Measurements from ENCODE around the gene PPM1H.

Gene PPM1H

GRCh38 chr12:62770381-62770780, 164.6 kb downstream of the PPM1H start:
- TF ChIP-seq ZBTB7A (IDR thresholded peaks at IDR 0.05; ENCODE audit: low read depth): no peak
- TF ChIP-seq TEAD4 (IDR thresholded peaks at IDR 0.05): no peak
- no peak for TF ChIP-seq TCF12 (IDR thresholded peaks at IDR 0.05; ENCODE audit: low read depth)
- TF ChIP-seq TAF1 (IDR thresholded peaks at IDR 0.05; ENCODE audit: low read depth): no peak
- no peak for TF ChIP-seq CEBPB (IDR thresholded peaks at IDR 0.05)
- no peak for TF ChIP-seq CREB1 (IDR thresholded peaks at IDR 0.05; ENCODE audit: low read depth)
- TF ChIP-seq MAX (IDR thresholded peaks at IDR 0.05): no peak
- no peak for TF ChIP-seq FOXM1 (IDR thresholded peaks at IDR 0.05; ENCODE audit: borderline replicate concordance, low read depth)
- no peak for TF ChIP-seq EGR1 (IDR thresholded peaks at IDR 0.05)
- no peak for TF ChIP-seq NFIC (IDR thresholded peaks at IDR 0.05)
- no peak for TF ChIP-seq YY1 (IDR thresholded peaks at IDR 0.05; ENCODE audit: low read depth)
- TF ChIP-seq REST (IDR thresholded peaks at IDR 0.05; ENCODE audit: low read depth): no peak

- TF ChIP-seq TAF1 (IDR thresholded peaks at IDR 0.05; ENCODE audit: low read depth): no peak
- TF ChIP-seq REST (IDR thresholded peaks at IDR 0.05; ENCODE audit: low read depth): no peak
- TF ChIP-seq TCF12 (IDR thresholded peaks at IDR 0.05; ENCODE audit: low read depth): no peak
- TF ChIP-seq CEBPB (IDR thresholded peaks at IDR 0.05): no peak
- TF ChIP-seq YY1 (IDR thresholded peaks at IDR 0.05; ENCODE audit: low read depth): no peak
- TF ChIP-seq MAX (IDR thresholded peaks at IDR 0.05): no peak
- TF ChIP-seq EGR1 (IDR thresholded peaks at IDR 0.05): no peak
- TF ChIP-seq RAD21 (IDR thresholded peaks at IDR 0.05; ENCODE audit: low read depth): no peak
- no peak for TF ChIP-seq FOXM1 (IDR thresholded peaks at IDR 0.05; ENCODE audit: borderline replicate concordance, low read depth)
- TF ChIP-seq TEAD4 (IDR thresholded peaks at IDR 0.05): no peak
- no peak for TF ChIP-seq ZBTB7A (IDR thresholded peaks at IDR 0.05; ENCODE audit: low read depth)
- TF ChIP-seq EP300 (IDR thresholded peaks at IDR 0.05; ENCODE audit: borderline replicate concordance): no peak
- no peak for TF ChIP-seq USF1 (IDR thresholded peaks at IDR 0.05)
- TF ChIP-seq CREB1 (IDR thresholded peaks at IDR 0.05; ENCODE audit: low read depth): no peak
- no peak for TF ChIP-seq NFIC (IDR thresholded peaks at IDR 0.05)
Observed at GRCh38 chr12:62769076-62769619, 165.8 kb downstream of the PPM1H start.

GRCh38 chr12:62767946-62768345, 167.0 kb downstream of the PPM1H start:
- TF ChIP-seq REST (IDR thresholded peaks at IDR 0.05; ENCODE audit: low read depth) (no peak), TEAD4 (IDR thresholded peaks at IDR 0.05) (no peak), TAF1 (IDR thresholded peaks at IDR 0.05; ENCODE audit: low read depth) (no peak), NFIC (IDR thresholded peaks at IDR 0.05) (no peak), USF1 (IDR thresholded peaks at IDR 0.05) (no peak), FOXM1 (IDR thresholded peaks at IDR 0.05; ENCODE audit: borderline replicate concordance, low read depth) (no peak), YY1 (IDR thresholded peaks at IDR 0.05; ENCODE audit: low read depth) (no peak), MAX (IDR thresholded peaks at IDR 0.05) (no peak), CEBPB (IDR thresholded peaks at IDR 0.05) (no peak), EP300 (IDR thresholded peaks at IDR 0.05; ENCODE audit: borderline replicate concordance) (no peak), CREB1 (IDR thresholded peaks at IDR 0.05; ENCODE audit: low read depth) (no peak), ZBTB7A (IDR thresholded peaks at IDR 0.05; ENCODE audit: low read depth) (no peak), TCF12 (IDR thresholded peaks at IDR 0.05; ENCODE audit: low read depth) (no peak), EGR1 (IDR thresholded peaks at IDR 0.05) (no peak)

GRCh38 chr12:62767496-62767895, 167.5 kb downstream of the PPM1H start:
- TF ChIP-seq TEAD4 (IDR thresholded peaks at IDR 0.05) (0 out of 2 replicates have a peak, but pooled peaks have one; percentile 19), YY1 (IDR thresholded peaks at IDR 0.05; ENCODE audit: low read depth) (no peak)

Data from Ishikawa (cell line).